ENCODE data around the gene FBXO33.

GRCh38 chr14:39469094-39469710 is 37.0 kb upstream of the FBXO33 start:
- TF ChIP-seq CTCF (IDR thresholded peaks at IDR 0.05), result peak in 1 of 6 experiments; percentile 14
- TF ChIP-seq POLR2A (IDR thresholded peaks at IDR 0.05), result no peak
